Esophagus squamous epithelium (tissue), 5 donors: ENCODE measurements around the gene PRKCZ. TPM values are rescaled to one million over a fixed set of nuclear protein-coding genes. Genes with fewer than 3 reads are reported as not detected.
"Not testable (repeated sequence)": the region's sequence is repeated elsewhere in the genome, so short reads cannot be mapped to it uniquely, and the experiment has no call there.

Source experiments
- DNase-seq: peaks from one replicate; lab custom pipeline; 2025; lab: John Stamatoyannopoulos, UW
- H3K27ac ChIP-seq, 4 donors: fragments of 200-600 bp; sonication (generic); one replicate each; pipeline ENCODE4 v1.5.1; 2016 to 2019; ENCODE audit warnings: mild to moderate bottlenecking in 1 of 4
- H3K27me3 ChIP-seq, 4 donors: fragments of 200-600 bp; sonication (generic); 1 replicate in 3 of 4; 2 replicates in 1 of 4; pipeline versions ENCODE4 v1.5.1 to v1.6.0; 2017 to 2021; ENCODE audit warnings: antibody characterized with exemption in 1 of 4
- H3K36me3 ChIP-seq, 3 donors: fragments of 200-600 bp; sonication (generic); one replicate each; pipeline ENCODE4 v1.5.1; 2016 to 2019
- H3K4me1 ChIP-seq, 3 donors: fragments of 200-600 bp; sonication (generic); one replicate each; pipeline ENCODE4 v1.5.1; 2017 to 2019
- H3K4me3 ChIP-seq, 4 donors: fragments of 200-600 bp; sonication (generic); 1 replicate in 3 of 4; 2 replicates in 1 of 4; pipeline ENCODE4 v1.5.1; 2016 to 2019; ENCODE audit warnings: mild to moderate bottlenecking in 2 of 4, moderate library complexity in 1 of 4
- H3K9me3 ChIP-seq, 3 donors: fragments of 200-600 bp; sonication (generic); one replicate each; pipeline ENCODE4 v1.5.1; 2016 to 2019
- POLR2A ChIP-seq, 4 donors: fragments of 450-650 bp; IDR thresholded peaks; one replicate each; pipeline ENCODE4 v1.6.1; 2017; ENCODE audit warnings: antibody characterized with exemption in 4 of 4, mild to moderate bottlenecking in 4 of 4, moderate library complexity in 3 of 4
- WGBS, 2 donors: methylation state at CpG; one replicate each; pipeline ENCODE4 v1.1.5; 2018; 5-methylcytosine and 5-hydroxymethylcytosine counted together
- intact Hi-C: fragments of 100-400 bp; cut with DNase I; formaldehyde crosslinking; loops from one replicate; pipeline ENCODE4 v1.15.0; 2022
- total RNA-seq, 4 donors: library from RNA; depleted of rRNA; stranded (reverse); fragments of >200 nt; gene quantifications; one replicate each; pipeline ENCODE4 v1.1.0, GENCODE V29; 2016
- TF ChIP-seq, protein P1 (sequence below), 6 experiments: fragments of 450-650 bp in 4 of 6; fragments of 200-600 bp in 2 of 6; sonication (generic) in 2 of 6; IDR thresholded peaks; one replicate each; pipeline ENCODE4 v1.5.1; 2016 to 2019; ENCODE audit warnings: antibody characterized with exemption in 6 of 6, mild to moderate bottlenecking in 4 of 6, moderate library complexity in 4 of 6
- donor health status: DM: yes; HTN: yes; CAD: no.

Gene PRKCZ
- total RNA-seq, 4 donors from 2014 or later, result 14.5 to 23.8 (median 17.5) TPM

DNA sequence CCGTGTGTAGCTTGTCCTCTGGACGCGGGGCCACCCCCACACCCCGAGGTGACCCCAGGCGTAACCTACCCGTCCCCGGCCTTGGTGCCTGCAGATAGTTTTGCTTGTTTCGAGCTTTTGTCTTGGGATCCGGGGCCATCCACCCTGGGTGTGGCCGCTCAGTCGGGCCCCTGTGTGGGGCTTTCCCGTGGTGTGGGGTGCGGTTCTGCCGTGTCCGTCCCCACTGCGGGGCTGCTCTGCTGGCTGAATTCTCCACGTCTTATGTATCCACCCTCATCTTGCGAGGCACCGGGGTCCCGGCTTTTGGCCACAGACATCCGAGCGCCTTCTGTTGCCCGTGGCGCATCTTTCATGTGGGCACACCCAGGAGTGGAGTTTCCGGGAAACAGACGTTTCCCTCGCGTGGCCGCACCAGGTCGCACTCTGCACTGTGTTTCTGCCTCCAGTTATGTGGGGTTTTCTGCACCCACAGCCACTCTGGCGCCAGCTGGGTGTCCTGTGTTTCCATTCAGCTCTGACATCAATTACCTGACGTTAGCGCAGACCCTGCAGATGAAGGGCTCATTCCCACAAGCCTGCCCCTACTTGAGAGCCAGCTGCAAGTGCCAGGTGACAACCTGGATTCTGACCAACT is 64.9 kb downstream of the PRKCZ start:
- Histone ChIP-seq H3K27me3 (peaks cover 0 to 14% (median 0%) of the 10 kb centered on the region in 4 donors), H3K4me1 (no peaks in the 10 kb centered on the region), H3K9me3 (no peaks in the 10 kb centered on the region), H3K27ac (no peak overlapping the region), H3K36me3 (no peaks in the 10 kb centered on the region), H3K4me3 (no peak overlapping the region)
- 85% methylated on average over 22 to 30 of the region's 33 CpGs for WGBS, 2 donors
- intact Hi-C loops, result no loop called here
- DNase-seq, result no peak
- TF ChIP-seq POLR2A (IDR thresholded peaks at IDR 0.05), result no peak
- TF ChIP-seq, protein P1, sequence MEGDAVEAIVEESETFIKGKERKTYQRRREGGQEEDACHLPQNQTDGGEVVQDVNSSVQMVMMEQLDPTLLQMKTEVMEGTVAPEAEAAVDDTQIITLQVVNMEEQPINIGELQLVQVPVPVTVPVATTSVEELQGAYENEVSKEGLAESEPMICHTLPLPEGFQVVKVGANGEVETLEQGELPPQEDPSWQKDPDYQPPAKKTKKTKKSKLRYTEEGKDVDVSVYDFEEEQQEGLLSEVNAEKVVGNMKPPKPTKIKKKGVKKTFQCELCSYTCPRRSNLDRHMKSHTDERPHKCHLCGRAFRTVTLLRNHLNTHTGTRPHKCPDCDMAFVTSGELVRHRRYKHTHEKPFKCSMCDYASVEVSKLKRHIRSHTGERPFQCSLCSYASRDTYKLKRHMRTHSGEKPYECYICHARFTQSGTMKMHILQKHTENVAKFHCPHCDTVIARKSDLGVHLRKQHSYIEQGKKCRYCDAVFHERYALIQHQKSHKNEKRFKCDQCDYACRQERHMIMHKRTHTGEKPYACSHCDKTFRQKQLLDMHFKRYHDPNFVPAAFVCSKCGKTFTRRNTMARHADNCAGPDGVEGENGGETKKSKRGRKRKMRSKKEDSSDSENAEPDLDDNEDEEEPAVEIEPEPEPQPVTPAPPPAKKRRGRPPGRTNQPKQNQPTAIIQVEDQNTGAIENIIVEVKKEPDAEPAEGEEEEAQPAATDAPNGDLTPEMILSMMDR (IDR thresholded peaks at IDR 0.05), result no peak

DNA sequence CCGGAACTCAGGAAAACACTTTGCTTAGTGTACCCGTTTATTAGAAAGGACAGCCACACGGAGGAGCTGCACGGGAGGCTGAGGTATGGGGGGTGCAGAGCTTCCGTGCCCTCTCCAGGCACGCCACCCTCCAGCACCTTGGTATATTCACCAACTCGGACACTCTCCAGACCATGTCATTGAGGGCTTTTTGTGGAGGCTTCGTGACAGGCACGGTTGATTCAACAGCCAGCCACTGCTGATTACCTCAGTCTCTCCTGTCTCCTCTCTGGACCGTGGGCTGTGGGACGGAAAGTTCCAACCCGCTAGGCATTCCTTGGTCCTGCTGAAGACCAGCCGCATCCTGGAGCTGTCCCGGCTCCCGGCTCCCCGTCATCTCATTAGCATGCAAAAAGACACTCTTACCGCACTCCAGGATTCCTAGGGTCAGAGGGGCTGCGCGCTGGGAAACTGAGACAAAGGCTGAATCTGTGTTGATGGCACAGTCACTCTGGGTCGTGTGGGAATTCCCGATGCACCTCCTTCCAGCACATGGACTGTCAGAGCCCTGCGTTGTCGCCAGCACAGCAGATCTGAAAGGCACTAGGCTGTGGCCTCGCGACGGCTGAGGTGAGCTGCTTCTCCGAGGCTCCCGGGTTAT is 65.6 kb downstream of the PRKCZ start:
- no peak overlapping the region for H3K27ac ChIP-seq
- 72 to 74% methylated on average over 20 to 27 of the region's 28 CpGs for WGBS, 2 donors
- no peaks in the 10 kb centered on the region for H3K9me3 ChIP-seq
- TF ChIP-seq POLR2A (IDR thresholded peaks at IDR 0.05), result no peak
- TF ChIP-seq, protein P1 (IDR thresholded peaks at IDR 0.05), result no peak
- no peak overlapping the region for H3K4me3 ChIP-seq
- peaks cover 0 to 14% (median 0%) of the 10 kb centered on the region in 4 donors for H3K27me3 ChIP-seq
- DNase-seq, result no peak
- H3K36me3 ChIP-seq, result no peaks in the 10 kb centered on the region
- intact Hi-C loops, result no loop called here
- H3K4me1 ChIP-seq, result no peaks in the 10 kb centered on the region

DNA sequence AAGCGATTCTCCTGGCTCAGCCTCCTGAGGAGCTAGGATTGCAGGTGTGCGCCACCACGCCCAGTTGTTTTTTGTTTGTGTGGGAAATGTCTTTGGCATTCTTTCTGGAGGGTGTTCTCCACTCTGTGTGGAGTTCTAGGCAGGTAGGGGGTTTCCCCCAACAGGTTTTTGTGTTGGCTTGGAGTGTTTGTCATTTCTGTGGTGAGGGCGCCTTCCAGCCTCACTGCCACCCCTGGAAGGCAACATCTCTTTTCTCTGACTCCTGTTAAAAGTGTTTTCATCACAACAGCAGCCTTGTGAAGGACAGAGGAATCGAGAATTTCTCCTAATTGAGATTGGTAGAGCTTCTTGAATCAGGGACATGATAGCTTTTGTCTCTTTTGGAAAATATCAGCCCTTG is 69.7 kb downstream of the PRKCZ start:
- TF ChIP-seq, protein P1 (IDR thresholded peaks at IDR 0.05), result no peak
- no peak for TF ChIP-seq POLR2A (IDR thresholded peaks at IDR 0.05)
- no peak overlapping the region for H3K27ac ChIP-seq
- no peaks in the 10 kb centered on the region for H3K36me3 ChIP-seq
- peaks cover 0 to 4% (median 0%) of the 10 kb centered on the region in 4 donors for H3K27me3 ChIP-seq
- no peaks in the 10 kb centered on the region for H3K4me1 ChIP-seq
- WGBS, 2 donors, result 88 to 92% methylated on average over 5 of the region's 5 CpGs
- DNase-seq, result no peak
- H3K9me3 ChIP-seq, result no peaks in the 10 kb centered on the region
- H3K4me3 ChIP-seq, result no peak overlapping the region
- intact Hi-C loops, result no loop called here

DNA sequence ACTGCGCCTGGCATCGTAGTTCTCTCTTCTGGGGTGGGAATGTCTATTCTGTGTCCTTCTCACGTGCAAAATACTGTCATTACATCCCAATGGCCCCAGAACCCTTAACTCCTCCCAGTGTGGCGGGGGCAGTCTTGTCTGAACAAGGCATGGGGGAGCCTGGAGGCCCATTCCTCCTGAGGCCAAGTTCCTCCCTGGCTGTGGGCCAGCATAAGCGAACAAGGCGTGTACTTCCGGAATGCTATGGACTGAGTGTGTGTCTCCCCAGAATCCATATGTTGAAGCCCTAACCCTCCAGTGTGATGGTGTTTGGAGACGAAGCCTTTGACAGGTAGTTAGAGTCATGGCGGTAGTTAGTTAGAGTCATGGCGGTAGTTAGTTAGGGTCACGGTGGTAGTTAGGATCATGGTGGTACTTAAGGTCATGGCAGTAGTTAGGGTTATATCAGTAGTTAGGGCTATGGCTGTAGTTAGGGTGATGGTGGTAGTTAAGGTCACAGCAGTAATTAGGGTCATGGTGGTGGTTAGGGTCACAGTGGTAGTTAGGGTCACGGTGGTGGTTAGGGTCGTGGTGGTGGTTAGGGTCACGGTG is 71.0 kb downstream of the PRKCZ start:
- DNase-seq, result no peak
- H3K9me3 ChIP-seq, result no peaks in the 10 kb centered on the region
- H3K27me3 ChIP-seq, result no peaks in the 10 kb centered on the region
- H3K36me3 ChIP-seq, result no peaks in the 10 kb centered on the region
- TF ChIP-seq, protein P1 (IDR thresholded peaks at IDR 0.05), result no peak
- TF ChIP-seq POLR2A (IDR thresholded peaks at IDR 0.05), result no peak
- intact Hi-C loops, result no loop called here
- no peak overlapping the region for H3K27ac ChIP-seq
- H3K4me1 ChIP-seq, result no peaks in the 10 kb centered on the region
- 87 to 90% methylated on average over 14 of the region's 14 CpGs for WGBS, 2 donors
- H3K4me3 ChIP-seq, result no peak overlapping the region

DNA sequence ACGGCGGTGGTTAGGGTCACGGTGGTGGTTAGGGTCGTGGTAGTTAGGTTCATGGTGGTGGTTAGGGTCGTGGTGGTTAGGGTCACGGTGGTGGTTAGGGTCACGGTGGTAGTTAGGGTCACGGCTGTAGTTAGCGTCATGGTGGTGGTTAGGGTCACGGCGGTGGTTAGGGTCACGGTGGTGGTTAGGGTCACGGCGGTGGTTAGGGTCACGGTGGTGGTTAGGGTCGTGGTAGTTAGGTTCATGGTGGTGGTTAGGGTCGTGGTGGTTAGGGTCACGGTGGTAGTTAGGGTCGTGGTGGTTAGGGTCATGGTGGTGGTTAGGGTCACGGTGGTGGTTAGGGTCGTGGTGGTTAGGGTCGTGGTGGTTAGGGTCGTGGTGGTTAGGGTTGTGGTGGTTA is 71.6 kb downstream of the PRKCZ start:
- H3K4me1 ChIP-seq, intact Hi-C loops, DNase-seq, H3K4me3 ChIP-seq, H3K27ac ChIP-seq, H3K36me3 ChIP-seq, H3K27me3 ChIP-seq, H3K9me3 ChIP-seq: not testable (repeated sequence)
- 91 to 93% methylated on average over 16 to 18 of the region's 23 CpGs for whole genome bisulfite sequencing, 2 donors
